Fibroblast of lung (primary cell): Measurements from ENCODE around the gene SMTN. TPM values are rescaled to one million over a fixed set of nuclear protein-coding genes. Genes with fewer than 3 reads are reported as not detected.

Experiments used
- DNase-seq, 2 donors: peaks; one replicate each; pipeline versions ENCODE4 v3.0.0 to v3.0.0-alpha.2; 2010; ENCODE audit warnings: low read depth in 2 of 2
- H2AFZ ChIP-seq: 2 replicates; pipeline ENCODE4 v1.5.1; 2012; ENCODE audit warnings: low read length, control low read depth, inconsistent platforms
- H3K27ac ChIP-seq: 2 replicates; pipeline ENCODE4 v1.5.1; 2011; ENCODE audit warnings: low read length, control low read depth; ENCODE audit not compliant: insufficient read depth
- H3K27me3 ChIP-seq: 2 replicates; pipeline ENCODE4 v1.5.1; 2011; ENCODE audit warnings: mild to moderate bottlenecking, low read length; ENCODE audit not compliant: control insufficient read depth, insufficient read depth
- H3K36me3 ChIP-seq: 2 replicates; pipeline ENCODE4 v1.5.1; 2011; ENCODE audit warnings: low read length; ENCODE audit not compliant: control insufficient read depth, insufficient read depth
- H3K4me1 ChIP-seq: 2 replicates; pipeline ENCODE4 v1.5.1; 2011; ENCODE audit warnings: low read length; ENCODE audit not compliant: control insufficient read depth, insufficient read depth; ENCODE audit errors: extremely low read depth
- H3K4me2 ChIP-seq: 2 replicates; pipeline ENCODE4 v1.5.1; 2011; ENCODE audit warnings: low read length, control low read depth; ENCODE audit not compliant: insufficient read depth; ENCODE audit errors: extremely low read depth
- H3K4me3 ChIP-seq, 4 experiments: fragments of 200-600 bp in 1 of 4; sonication (generic) in 1 of 4; replicated peaks in 1 of 4; 2 replicates each; pipeline ENCODE4 v1.5.1; 2011 to 2016; ENCODE audit warnings: low read length in 4 of 4, low read depth in 3 of 4, mild to moderate bottlenecking in 3 of 4, control low read depth in 2 of 4, inconsistent platforms in 1 of 4, mixed read lengths in 1 of 4; ENCODE audit not compliant: insufficient read depth in 1 of 4; ENCODE audit errors: control extremely low read depth in 1 of 4
- H3K79me2 ChIP-seq: 2 replicates; pipeline ENCODE4 v1.5.1; 2012; ENCODE audit warnings: mild to moderate bottlenecking, low read length, inconsistent platforms; ENCODE audit not compliant: control insufficient read depth, insufficient read depth
- H3K9ac ChIP-seq: 2 replicates; pipeline ENCODE4 v1.5.1; 2011; ENCODE audit warnings: mild to moderate bottlenecking, low read length, control low read depth; ENCODE audit not compliant: insufficient read depth
- H3K9me3 ChIP-seq: 2 replicates; pipeline ENCODE4 v1.5.1; 2012; ENCODE audit warnings: low read depth, low read length; ENCODE audit not compliant: control insufficient read depth, insufficient read depth
- H4K20me1 ChIP-seq: 2 replicates; pipeline ENCODE4 v1.5.1; 2011; ENCODE audit warnings: low read length; ENCODE audit not compliant: control insufficient read depth, insufficient read depth; ENCODE audit errors: extremely low read depth
- EZH2 ChIP-seq: IDR thresholded peaks from 2 replicates; pipeline ENCODE4 v1.5.1; 2012; ENCODE audit warnings: low read length, control low read depth, mild to moderate bottlenecking; ENCODE audit errors: missing control alignments
- polyA plus RNA-seq, 2 donors: library from polyadenylated mRNA; depleted of rRNA in 1 of 2; stranded (reverse) in 1 of 2; unstranded in 1 of 2; fragments of >200 nt; gene quantifications; 2 replicates each; pipeline ENCODE4 v1.2.1, GENCODE V29; 2011 to 2012; ENCODE audit warnings: missing spikeins in 1 of 2
- total RNA-seq: library from RNA; depleted of rRNA; stranded (reverse); fragments of >200 nt; gene quantifications from 2 replicates; pipeline ENCODE4 v1.2.1, GENCODE V29; 2014
- TF ChIP-seq, protein P1 (sequence below), 2 donors: IDR thresholded peaks in 1 of 2; conservative IDR thresholded peaks in 1 of 2; 1 replicate in 1 of 2; 2 replicates in 1 of 2; pipeline ENCODE4 v1.5.1; 2011 to 2012; ENCODE audit warnings: low read length in 2 of 2, control low read depth in 1 of 2, inconsistent platforms in 1 of 2, low read depth in 1 of 2, mild to moderate bottlenecking in 1 of 2

Gene SMTN
- total and polyA plus RNA-seq, 2 donors (not counting 1 experiment from before 2014, with no cell fraction given) = 43.7 to 95.1 TPM

DNA sequence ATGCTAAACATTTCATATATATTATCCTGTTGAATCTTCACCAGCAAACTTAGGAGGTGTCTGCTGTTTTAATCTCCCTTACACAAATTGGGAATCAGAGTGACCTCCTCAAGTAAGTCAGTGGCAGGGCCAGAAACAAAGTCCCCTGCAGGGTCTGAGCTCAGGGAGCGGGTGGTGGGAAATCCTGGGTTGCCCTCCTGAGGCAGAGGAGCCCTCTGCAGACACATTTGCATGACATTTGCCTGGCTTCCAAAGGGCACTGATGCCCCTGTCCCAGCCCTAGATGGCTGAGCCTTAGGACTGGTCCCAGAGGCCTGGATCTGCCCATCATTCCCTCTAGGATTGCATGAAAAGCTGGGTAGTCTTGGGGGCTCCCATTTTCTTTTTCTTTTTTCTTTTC is 39.5 kb downstream of the SMTN start:
- H3K4me3 ChIP-seq = no peak overlapping the region
- no peak overlapping the region for H3K4me2 ChIP-seq
- H3K4me1 ChIP-seq = peaks cover 3% of the 10 kb centered on the region
- DNase-seq = no peak
- TF ChIP-seq, protein P1, sequence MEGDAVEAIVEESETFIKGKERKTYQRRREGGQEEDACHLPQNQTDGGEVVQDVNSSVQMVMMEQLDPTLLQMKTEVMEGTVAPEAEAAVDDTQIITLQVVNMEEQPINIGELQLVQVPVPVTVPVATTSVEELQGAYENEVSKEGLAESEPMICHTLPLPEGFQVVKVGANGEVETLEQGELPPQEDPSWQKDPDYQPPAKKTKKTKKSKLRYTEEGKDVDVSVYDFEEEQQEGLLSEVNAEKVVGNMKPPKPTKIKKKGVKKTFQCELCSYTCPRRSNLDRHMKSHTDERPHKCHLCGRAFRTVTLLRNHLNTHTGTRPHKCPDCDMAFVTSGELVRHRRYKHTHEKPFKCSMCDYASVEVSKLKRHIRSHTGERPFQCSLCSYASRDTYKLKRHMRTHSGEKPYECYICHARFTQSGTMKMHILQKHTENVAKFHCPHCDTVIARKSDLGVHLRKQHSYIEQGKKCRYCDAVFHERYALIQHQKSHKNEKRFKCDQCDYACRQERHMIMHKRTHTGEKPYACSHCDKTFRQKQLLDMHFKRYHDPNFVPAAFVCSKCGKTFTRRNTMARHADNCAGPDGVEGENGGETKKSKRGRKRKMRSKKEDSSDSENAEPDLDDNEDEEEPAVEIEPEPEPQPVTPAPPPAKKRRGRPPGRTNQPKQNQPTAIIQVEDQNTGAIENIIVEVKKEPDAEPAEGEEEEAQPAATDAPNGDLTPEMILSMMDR (conservative IDR thresholded peaks at IDR 0.05 in 1 of 2, IDR thresholded peaks at IDR 0.05 in 1 of 2; ENCODE audit: low read depth in 1 of 2, low read length in 2 of 2) = no peak
- TF ChIP-seq EZH2 = no peak
- no peaks in the 10 kb centered on the region for H3K27me3 ChIP-seq
- H3K36me3 ChIP-seq = no peaks in the 10 kb centered on the region
- no peak overlapping the region for H3K27ac ChIP-seq
- H3K79me2 ChIP-seq = no peaks in the 10 kb centered on the region
- H3K9me3 ChIP-seq = no peaks in the 10 kb centered on the region
- no peak overlapping the region for H2AFZ ChIP-seq
- H3K9ac ChIP-seq = no peak overlapping the region
- no peaks in the 10 kb centered on the region for H4K20me1 ChIP-seq

- H3K79me2 ChIP-seq = no peaks in the 10 kb centered on the region
- H3K4me1 ChIP-seq = peaks cover 3% of the 10 kb centered on the region
- H3K9me3 ChIP-seq = no peaks in the 10 kb centered on the region
- no peak overlapping the region for H3K4me2 ChIP-seq
- no peak for TF ChIP-seq EZH2
- TF ChIP-seq, protein P1 (conservative IDR thresholded peaks at IDR 0.05 in 1 of 2, IDR thresholded peaks at IDR 0.05 in 1 of 2; ENCODE audit: low read depth in 1 of 2, low read length in 2 of 2) = no peak
- no peak overlapping the region for H3K9ac ChIP-seq
- no peaks in the 10 kb centered on the region for H4K20me1 ChIP-seq
- no peak overlapping the region for H2AFZ ChIP-seq
- H3K27ac ChIP-seq = no peak overlapping the region
- H3K4me3 ChIP-seq = no peak overlapping the region
- DNase-seq = no peak
- no peaks in the 10 kb centered on the region for H3K27me3 ChIP-seq
- no peaks in the 10 kb centered on the region for H3K36me3 ChIP-seq
These were observed 40.3 kb downstream of the SMTN start for GRCh38 chr22:31121403-31121802.

DNA sequence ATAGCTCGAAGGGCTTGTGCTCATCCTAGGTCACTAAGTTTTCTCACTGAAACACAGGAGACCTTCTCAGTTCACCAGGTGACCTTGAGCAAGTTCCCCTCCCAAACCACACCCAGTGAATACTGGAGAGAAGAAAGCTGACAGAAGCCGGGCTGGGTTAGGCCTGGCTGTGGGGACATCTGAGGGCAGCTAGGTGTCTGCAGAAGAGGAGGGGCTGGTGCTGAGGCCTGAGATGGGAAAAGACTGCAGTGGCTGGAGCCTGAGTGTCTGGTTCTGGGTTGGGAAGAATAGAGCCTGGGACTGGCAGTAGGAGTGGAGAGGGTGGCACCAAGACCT is 41.0 kb downstream of the SMTN start:
- no peak overlapping the region for H3K4me2 ChIP-seq
- H2AFZ ChIP-seq = no peak overlapping the region

More for the DNA sequence above, 41.0 kb downstream of the SMTN start:
- Histone ChIP-seq H3K4me1 (peaks cover 3% of the 10 kb centered on the region), H3K79me2 (no peaks in the 10 kb centered on the region), H4K20me1 (no peaks in the 10 kb centered on the region), H3K9me3 (no peaks in the 10 kb centered on the region), H3K36me3 (no peaks in the 10 kb centered on the region), H3K9ac (no peak overlapping the region), H3K27me3 (no peaks in the 10 kb centered on the region), H3K27ac (no peak overlapping the region), H3K4me3 (no peak overlapping the region)
- DNase-seq = no peak
- TF ChIP-seq EZH2 = no peak
- TF ChIP-seq, protein P1 (conservative IDR thresholded peaks at IDR 0.05 in 1 of 2, IDR thresholded peaks at IDR 0.05 in 1 of 2; ENCODE audit: low read depth in 1 of 2, low read length in 2 of 2) = no peak
